SH-SY5Y (cell line): ENCODE data around the gene OTOG.

Experiments used
- GATA2 ChIP-seq: IDR thresholded peaks from 2 replicates; pipeline ENCODE4 v1.6.1; 2011; ENCODE audit warnings: mild to moderate bottlenecking, low read depth, low read length
- GATA3 ChIP-seq: IDR thresholded peaks from 2 replicates; pipeline ENCODE4 v1.6.1; 2011; ENCODE audit warnings: low read depth, mild to moderate bottlenecking, low read length, moderate library complexity

DNA sequence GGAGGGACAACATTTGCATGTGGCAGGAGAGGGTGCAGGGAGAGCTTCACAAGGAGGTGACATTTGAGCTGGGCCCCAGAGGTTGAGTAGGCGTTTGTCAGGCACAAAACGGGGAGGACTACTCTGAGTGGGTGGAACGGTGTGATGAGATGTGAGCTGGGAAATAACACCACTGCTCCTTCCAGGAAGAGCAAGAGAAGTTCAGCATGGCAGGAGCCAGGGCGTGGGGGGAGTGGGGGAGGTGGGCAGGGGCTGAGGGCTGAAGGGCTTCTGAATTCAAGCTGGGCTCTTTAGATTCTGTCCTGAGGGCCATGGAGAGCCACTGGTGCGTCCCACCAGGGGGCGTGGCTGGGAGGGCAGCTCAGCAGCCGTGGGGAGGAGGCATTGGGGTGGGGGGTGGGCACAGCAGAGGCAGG, 54.2 kb downstream of the OTOG start:
- TF ChIP-seq GATA2 (no peak), GATA3 (no peak)
